ENCODE results near the gene ARRB2.

Gene ARRB2

DNA sequence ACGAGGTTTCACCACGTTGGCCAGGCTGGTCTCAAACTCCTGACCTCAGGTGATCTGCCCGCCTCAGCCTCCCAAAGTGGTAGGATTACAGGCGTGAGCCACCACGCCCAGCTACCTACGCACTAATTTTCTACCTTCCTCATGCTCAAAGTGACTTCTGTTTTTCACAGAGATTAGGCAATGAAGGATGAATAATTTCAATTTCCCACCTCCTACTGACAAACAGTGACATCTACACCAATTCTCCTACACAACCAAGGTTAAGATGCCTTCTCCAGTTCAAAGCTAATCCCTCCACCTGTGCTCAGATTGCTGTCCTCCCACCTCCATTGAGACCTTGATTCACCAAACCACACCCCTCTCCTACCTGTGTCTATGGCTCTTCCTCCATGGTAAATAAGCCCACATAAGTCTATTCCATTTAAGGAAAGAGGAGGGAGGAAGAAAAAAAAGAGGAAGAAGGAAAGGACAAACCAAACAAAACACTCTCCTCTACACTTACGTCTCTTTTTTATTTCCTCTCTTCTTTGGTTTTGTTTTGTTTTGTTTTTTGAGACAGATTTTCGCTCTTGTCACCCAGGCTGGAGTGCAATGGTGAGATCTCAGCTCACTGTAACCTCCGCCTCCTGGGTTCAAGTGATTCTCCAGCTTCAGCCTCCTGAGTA is 15.3 kb downstream of the ARRB2 start:
- DNase-seq (ENCODE audit: low read depth in 2 of 2) = no peak

DNA sequence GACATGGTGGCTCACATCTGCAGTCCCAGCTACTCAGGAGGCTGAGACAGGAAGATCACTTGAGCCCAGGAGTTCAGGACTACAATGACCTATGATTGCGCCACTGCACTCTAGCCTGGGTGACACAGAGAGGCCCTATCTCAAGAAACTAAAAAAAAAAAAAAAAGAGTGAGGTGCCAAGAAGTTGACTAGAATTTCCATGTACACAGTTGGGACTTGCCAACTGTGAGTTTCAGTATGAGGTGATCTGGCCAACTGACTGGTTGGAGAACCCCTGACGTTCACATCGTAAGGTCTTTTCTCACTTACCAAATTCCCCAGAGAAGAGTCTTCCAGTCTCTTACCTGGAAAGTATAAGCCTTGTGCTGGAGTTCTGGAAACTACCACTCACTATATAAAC is 17.7 kb downstream of the ARRB2 start:
- DNase-seq (ENCODE audit: low read depth in 2 of 2) = no peak

DNA sequence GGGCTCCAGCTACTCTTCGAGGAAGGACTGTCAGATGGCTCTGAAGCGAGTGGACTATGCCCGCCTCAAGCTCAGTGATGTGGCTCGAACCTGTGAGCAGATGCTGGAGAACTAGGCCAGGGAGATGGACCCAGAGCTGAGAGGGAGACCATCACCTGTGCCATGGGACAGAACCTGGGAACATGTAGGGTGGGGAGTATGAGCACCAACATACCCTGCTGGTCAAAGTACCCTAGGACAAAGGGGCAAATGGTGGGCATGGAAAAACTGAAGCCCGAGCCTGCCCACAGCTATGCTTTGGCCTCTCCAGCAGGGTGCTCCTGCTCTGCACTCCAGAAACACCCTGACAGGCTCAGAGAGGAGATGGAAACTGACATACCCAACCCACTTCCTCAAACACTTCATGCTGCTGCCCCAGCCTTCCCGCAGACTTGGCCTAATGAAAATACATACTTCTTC is 22.7 kb downstream of the ARRB2 start:
- no peak for DNase-seq (ENCODE audit: low read depth in 2 of 2)

DNA sequence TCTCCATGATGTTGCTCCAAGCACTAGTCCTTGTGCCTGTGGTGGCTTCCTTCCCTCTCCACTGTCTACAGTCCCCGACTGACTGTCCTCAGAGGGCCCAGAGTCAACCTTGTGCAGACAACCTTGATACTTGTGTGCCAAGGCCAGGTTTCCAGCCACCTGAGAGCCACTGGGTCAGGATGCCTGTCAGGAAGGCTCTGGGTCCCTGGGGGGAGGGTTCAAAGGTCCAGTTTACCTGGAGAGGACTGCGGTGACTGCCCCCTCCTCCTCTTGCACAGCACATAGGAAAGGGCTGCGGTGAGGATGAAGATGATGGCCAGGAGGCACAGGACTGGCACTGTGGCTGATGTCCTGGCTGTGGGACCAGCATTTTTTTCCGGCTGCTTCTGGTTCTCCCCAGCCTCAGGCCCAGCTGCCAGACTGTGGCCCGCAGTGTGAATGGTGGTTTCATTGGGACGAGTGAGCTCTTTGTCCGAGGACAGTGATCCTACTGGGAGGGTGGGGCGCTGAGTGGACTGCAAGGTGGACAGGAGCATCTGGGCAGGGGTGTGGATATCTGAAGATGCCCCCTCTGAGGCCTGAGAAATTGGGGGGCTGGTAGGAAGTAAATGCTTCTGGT is 24.5 kb downstream of the ARRB2 start:
- no peak for DNase-seq (ENCODE audit: low read depth in 2 of 2)

DNA sequence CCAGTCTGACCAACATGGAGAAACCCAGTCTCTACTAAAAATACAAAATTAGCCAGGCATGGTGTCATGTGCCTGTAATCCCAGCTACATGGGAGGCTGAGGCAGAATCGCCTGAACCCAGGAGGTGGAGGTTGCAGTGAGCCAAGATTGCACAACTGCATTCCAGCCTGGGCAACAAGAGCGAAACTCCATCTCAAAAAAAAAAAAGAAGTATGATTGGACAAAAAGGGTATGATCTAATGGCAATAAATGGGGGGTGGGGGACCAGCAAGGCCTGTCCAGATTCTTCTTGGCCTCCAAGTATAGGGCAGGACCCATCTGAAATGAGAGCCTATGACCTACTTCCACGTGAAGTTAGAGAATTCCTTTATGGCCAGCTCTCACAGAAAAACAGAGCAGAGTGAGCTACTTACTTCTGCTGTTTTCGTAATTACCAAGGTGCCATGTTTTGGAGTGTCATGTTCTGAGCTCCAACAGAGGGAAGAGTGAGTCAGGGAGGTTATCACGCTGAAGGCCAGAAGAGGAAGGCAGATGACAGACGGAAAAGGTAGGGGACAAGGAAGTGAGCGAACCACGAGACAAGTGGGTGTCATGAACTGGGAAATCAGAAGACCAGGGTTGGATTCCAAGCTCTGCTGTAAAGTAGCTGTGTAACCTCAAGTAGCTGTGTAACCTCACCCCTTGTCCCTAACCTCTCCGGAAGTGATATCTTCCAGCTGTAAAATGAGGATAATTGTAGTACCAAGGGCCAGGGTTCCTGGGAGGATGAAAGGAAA is 25.6 kb downstream of the ARRB2 start:
- DNase-seq (ENCODE audit: low read depth in 2 of 2) = no peak

DNA sequence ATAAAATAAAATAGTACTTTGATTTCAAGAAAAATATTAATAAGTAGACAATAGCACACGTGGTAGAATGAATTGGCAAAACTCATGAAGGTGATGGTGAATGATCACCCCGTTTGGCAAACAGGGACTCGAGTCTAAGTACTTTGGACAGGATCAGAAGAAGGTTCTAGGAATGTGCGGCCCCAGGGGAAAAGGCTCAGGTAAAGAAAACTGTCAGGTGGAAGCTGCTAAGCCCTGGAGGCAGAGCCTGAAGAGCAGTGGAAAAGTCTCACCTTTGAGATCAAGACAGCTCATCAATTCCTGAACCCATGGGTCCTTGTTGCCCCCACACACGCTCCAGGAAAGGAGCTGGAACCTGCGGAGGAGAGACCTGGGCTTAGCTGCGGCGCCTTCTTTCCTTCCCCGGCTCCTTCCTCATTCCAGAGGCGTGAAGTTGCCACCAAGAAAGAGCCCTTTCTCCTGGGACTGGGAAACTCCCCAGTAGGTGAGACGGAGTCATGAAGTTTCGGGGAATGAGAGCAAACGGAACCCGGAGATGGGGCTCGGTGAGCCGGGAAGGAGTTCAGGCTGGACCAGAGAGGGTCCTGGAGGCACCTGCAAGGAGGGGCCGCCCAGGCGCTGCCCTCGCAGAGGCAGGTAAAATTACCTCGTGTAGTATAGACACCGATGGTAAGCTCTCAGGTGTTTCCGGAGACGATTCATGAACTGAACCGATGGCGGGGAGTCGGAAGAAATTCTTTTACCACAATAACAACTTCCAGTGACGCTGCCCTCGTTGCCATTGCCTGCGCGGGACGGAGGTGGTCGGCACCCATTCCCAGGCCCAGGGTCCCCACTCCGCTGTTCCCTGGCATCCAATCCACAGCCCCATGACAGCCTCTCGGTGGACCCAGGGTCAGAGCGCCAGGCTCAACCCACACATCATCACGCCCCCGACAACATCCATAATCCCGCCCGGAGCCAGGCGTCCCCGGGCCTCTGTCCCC is 28.0 kb downstream of the ARRB2 start:
- no peak for DNase-seq (ENCODE audit: low read depth in 2 of 2)

DNA sequence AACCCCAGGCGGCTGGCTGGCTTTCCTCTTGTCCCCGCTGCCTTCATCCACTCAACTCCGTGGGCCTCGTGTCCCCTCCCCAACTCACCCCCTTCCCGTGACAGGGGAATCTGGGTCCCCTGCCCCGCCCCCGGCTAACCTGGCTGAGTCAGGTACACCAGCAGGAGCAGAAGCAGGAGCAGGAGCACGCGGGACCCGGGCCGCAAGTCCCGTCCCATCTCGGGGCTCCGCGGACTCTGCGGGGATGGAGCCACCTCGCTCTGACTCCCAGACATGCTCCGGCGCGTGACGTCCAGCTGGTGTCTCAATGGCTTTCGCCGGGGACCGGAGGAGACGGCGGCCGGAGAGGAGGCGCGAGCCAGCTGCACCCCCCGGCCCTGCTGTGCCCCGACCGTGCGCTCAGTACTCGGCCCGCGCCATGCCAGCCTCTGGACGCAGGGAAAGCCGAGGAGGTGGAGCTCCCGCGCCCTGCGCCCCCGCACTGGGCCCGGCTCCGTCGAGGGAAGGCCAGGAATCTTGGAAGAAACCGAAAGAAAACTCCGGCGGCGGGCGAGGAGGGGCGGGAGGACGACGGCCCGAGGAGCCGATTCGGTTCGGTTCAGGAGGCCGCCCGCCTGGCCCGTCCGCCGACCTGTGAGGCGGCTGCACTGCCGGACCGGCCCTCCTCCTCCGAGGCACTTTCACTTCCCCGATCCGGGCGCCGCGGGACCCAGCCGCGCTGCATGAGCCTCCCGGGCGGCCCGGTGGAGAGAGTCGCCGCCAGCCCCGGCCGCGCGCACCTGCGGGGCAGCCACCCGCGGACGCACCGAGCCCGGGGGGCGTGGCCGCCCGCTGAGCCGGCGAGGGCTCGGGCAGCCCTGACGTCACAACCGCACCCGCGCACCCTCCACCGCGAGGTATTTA is 28.9 kb downstream of the ARRB2 start, which contains the start of the genes CXCL16 and ZMYND15:
CXCL16 (minus strand) TSS at position 807 of the 903 bp plus-strand sequence; CDS start at position 218, 589 bp downstream.
ZMYND15 (plus strand) TSS at position 712 of the 903 bp plus-strand sequence. CDS start 716 bp downstream, outside the sequence.
- DNase-seq (ENCODE audit: low read depth in 2 of 2) = peak; percentile 30 to 39

DNA sequence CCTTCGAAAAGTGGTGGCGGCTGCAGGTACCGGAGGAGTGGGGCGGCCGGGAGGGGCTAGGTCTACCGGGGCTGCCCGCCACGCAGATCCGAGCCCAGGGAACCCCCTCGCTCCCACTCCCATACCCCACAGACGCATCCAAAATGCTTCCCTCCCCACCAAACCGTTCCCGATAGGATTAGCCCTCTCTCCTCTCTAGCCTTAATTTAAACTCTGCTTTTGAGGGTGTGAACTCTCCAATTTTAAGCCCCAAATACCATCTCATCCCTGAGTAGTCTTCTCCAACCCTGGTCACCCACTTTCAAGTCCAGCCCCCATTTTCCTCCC is 29.6 kb downstream of the ARRB2 start:
- no peak for DNase-seq (ENCODE audit: low read depth in 2 of 2)

DNA sequence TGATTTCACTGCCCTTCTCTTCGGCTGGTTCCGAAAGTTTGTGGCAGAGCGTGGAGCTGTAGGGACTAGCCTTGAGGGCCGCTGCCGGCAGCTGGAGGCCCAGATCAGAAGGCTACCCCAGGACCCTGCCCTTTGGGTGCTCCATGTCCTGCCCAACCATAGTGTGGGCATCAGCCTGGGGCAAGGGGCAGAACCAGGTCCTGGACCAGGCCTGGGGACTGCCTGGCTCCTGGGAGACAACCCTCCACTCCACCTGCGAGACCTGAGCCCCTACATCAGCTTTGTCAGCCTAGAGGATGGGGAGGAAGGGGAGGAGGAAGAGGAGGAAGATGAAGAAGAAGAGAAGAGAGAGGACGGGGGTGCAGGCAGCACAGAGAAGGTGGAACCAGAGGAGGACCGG is 30.2 kb downstream of the ARRB2 start:
- no peak for DNase-seq (ENCODE audit: low read depth in 2 of 2)

DNA sequence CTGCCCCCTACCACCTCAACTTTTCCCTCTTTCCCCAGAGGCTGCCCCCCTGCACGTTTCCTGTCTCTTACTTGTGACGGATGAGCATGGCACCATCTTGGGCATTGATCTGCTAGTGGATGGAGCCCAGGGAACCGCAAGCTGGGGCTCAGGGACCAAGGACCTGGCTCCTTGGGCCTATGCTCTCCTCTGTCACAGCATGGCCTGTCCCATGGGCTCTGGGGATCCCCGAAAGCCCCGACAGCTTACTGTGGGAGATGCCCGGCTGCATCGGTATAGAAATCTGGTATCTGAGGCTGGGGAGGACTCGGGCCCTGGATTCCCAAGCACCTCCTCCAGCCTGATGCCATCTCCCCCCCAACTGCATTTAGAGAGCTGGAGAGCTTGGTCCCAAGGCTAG is 31.1 kb downstream of the ARRB2 start:
- no peak for DNase-seq (ENCODE audit: low read depth in 2 of 2)

DNA sequence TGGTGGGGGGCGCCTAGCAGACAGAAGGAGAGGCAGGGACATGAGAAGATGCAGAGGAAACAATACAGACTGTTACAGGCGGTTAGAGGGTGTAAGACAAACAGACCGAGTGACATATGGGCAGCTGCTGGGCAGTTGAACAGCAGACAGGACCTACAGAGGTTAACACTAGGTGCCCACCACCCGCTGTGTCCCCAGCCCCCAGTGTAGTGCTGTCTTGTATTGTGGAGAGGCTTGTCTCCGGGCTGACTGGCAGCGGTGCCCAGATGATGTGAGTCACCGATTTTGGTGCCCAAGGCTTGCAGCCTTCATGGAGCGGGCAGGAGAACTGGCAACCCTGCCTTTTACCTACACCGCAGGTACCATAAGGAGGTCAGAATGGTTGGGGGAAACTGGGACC is 31.7 kb downstream of the ARRB2 start:
- no peak for DNase-seq (ENCODE audit: low read depth in 2 of 2)

DNA sequence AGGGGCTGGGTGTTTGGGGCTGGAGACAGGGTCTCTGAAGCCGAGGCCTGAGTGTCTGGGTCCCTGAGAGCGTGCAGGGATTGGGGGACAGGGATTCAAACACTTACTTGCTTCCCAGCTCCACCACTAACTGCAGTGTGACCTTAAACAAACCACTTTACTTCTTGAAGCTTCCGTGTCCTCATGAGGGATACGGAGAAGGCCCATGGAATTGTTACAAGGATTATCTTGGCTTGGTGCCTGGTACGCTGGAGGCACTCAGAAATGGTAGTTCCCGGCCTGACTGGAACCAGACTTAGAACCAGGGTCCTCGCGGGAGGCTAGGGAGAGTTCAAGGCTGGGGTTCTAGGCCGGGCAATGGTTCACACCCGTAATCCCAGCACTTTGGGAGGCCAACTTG is 32.2 kb downstream of the ARRB2 start:
- no peak for DNase-seq (ENCODE audit: low read depth in 2 of 2)

DNA sequence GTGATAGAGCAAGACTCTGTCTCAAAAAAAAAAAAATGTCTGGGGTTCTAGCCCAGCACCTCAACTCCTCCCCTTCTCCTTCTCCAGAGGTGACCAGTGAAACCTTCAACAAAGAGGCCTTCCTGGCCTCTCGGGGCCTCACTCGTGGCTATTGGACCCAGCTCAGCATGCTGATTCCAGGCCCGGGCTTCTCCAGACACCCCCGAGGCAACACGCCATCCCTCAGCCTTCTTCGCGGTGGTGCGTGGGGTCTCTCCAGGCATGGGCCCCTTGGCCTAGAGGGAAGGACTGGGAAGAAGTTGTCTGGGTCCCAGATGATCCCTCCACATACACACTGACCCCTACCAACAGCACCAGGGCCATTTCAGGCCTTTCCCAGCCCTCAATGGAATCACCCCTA is 32.8 kb downstream of the ARRB2 start:
- no peak for DNase-seq (ENCODE audit: low read depth in 2 of 2)

DNA sequence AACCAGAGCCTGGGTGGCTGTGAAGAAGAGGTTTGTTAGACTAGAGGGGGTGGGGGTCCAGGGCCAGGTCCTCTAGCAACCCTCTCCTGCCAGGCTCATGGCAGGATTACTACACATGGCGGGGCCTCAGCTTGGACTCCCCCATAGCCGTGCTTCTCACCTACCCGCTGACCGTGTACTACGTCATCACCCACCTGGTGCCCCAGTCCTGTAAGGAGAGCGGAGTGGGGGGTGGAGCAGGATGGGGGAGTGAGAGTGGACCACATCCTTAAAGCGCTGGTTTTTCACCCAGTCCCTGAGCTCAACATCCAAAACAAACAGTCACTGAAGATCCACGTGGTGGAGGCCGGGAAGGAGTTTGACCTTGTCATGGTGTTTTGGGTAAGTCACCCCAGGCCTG is 33.5 kb downstream of the ARRB2 start:
- no peak for DNase-seq (ENCODE audit: low read depth in 2 of 2)

DNA sequence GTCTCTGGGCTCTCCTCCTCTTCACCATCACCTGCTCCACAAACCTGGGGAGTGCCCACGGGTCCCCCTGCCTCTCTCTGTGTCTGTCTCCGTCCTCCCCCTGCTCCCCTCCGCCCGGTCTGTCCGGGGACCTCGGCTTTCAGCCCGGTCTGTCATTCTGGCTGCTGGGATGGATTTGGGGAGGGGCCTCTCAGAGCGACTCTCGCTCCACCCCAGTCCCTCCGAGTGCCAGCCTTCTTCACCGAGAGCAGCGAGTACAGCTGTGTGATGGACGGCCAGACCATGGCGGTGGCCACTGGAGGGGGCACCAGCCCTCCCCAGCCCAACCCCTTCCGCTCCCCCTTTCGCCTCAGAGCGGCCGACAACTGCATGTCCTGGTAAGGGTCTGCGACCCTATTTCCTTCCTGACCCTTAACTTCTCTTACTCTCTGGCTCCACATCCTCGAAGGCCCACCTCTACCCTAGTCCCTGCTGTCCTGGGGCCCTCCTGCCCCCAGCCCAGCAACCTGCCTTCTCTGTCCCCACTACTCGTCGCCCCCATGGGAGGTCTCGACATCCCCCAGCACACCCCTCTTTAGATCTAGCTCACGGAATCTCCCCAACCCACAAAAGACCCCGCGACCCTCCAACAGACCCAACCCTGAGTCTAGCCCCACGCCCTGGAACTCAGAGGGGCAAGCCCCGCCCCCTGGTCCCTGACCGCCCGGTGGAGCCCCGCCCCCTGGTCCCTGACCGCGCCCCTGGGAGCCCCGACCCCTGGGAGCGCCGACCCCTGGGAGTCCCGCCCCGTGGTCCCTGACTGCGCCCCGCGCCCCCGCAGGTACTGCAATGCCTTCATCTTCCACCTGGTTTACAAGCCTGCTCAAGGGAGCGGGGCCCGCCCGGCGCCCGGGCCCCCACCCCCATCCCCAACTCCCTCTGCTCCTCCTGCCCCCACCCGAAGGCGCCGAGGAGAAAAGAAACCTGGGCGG is 34.9 kb downstream of the ARRB2 start:
- DNase-seq (ENCODE audit: low read depth in 2 of 2) = no peak

DNA sequence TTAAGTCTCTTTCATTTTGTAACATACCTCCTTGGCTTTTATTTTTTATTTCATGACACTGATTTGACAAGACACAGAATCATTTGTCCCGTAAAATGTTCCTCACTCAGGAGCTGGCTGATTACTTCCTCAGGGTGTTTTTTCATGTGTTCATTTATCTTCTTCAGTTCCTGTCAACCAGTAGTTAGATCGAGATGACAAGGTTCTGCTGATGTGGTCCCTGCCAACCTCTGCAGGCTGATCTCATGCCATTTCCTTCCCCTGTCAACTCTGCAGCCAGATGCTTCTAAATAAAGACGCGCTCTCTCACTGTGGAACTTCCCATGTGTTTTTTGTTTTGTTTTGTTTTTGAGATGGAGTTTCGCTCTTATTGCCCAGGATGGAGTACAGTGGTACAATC is 37.4 kb downstream of the ARRB2 start:
- DNase-seq (ENCODE audit: low read depth in 2 of 2) = no peak

DNA sequence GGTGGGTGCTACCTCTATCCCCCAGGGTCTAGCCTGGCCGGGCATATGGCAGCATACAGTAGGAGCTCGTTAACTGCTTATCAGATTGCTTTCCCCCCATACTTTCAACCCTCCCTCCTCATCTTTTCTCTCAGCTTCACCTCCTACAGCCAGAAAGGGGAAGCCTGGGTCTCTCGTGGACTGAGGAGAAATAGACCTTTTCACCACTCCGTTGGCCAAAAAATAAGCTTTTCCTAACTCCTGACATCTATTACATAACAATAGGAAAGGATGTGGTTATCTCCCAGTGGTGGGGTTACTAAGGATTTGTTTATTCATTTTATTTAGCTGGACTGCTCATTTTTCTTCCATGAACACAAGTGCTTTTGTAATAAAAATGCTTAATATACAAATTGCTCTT is 38.3 kb downstream of the ARRB2 start:
- DNase-seq (ENCODE audit: low read depth in 2 of 2) = no peak

DNA sequence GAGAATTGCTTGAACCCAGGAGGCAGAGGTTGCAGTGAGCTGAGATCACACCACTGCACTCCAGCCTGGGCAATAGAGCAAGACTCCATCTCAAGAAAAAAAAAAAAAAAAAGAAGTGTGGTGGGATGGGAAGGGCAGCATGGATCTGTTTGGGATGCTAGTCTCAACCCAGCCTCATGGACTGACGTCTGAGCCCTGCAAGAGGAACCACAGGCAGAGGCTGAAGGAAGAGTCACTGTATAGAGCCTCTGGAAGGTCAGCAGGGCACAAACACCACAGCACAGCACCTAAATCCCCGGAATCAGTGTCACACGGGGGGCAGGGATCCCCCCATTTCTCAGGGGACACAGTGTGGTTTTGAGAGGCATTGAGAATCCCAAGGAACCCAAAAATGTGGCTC is 40.2 kb downstream of the ARRB2 start:
- no peak for DNase-seq (ENCODE audit: low read depth in 2 of 2)

DNA sequence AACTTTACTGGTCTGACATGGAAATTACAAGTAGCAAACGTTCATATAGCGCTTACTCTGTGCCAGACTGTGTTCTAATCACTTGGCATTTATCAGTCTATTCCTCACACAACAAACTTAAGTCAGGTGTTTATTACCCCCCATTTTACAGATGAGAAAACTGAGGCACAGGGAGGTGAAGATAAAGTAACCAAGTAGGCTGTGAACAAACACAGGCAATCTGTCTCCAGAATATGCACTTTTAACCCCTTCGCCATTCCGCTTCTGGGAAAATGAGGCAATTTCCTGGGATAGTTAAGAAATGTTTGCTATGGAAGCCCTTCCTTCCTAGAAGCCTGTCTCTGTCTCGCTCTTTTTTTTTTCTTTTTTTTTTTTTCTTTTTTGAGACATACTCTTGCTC is 41.5 kb downstream of the ARRB2 start:
- DNase-seq (ENCODE audit: low read depth in 2 of 2) = no peak
